C4-2B (cell line): ENCODE data around the gene PRKCA.

Experiments used
- ZFX ChIP-seq: fragments of 450-650 bp; IDR thresholded peaks from 2 replicates; pipeline ENCODE4 v1.6.1; 2017
- TF ChIP-seq, protein P1 (sequence below): fragments of 450-650 bp; conservative IDR thresholded peaks from 2 replicates; pipeline ENCODE4 v1.5.1; 2017; ENCODE audit warnings: mild to moderate bottlenecking

DNA sequence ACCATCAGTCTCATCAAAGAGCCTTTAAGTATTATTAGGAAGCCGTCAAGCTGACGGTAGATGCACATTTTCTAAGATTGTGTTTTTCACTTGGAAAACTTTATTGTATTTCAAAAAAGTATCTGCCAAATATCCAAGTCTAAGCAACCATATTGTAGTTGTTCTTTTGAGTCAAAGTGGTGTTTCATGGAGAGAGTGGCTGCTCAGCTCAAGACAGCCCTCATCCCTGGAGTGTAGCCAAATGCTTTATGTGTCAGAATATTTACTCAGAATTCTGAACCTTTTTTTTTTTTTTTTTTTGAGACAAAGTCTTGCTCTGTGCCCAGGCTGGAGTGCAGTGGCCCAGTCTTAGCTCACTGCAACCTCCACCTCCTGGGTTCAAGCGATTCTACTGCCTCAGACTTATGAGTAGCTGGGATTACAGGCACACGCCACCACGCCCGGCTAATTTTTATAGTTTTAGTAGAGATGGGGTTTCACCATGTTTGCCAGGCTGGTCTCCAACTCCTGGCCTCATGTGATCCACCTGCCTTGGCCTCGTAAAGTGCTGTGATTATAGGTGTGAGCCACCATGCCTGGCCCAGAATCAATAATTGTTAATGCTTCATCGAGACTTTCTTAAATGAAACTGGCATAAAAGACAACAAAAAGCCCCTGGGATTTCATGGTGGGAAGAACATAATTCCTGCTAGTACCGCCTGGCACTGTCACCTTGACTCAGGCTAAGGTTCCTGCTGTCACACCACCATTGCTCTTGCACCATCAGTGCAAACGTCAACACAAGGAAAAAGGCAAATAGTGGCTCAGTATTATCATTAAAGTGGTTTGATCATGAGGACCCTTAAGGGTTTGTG lies 45.5 kb downstream of the PRKCA start:
- TF ChIP-seq, protein P1, sequence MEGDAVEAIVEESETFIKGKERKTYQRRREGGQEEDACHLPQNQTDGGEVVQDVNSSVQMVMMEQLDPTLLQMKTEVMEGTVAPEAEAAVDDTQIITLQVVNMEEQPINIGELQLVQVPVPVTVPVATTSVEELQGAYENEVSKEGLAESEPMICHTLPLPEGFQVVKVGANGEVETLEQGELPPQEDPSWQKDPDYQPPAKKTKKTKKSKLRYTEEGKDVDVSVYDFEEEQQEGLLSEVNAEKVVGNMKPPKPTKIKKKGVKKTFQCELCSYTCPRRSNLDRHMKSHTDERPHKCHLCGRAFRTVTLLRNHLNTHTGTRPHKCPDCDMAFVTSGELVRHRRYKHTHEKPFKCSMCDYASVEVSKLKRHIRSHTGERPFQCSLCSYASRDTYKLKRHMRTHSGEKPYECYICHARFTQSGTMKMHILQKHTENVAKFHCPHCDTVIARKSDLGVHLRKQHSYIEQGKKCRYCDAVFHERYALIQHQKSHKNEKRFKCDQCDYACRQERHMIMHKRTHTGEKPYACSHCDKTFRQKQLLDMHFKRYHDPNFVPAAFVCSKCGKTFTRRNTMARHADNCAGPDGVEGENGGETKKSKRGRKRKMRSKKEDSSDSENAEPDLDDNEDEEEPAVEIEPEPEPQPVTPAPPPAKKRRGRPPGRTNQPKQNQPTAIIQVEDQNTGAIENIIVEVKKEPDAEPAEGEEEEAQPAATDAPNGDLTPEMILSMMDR = no peak
- no peak for TF ChIP-seq ZFX
